HEK293 (cell line): ENCODE measurements around the gene CNPY4.

Source experiments
- CTCF ChIP-seq: fragments of 450-650 bp; formaldehyde crosslinking; IDR thresholded peaks from 2 replicates; pipeline ENCODE4 v1.5.1; 2016; ENCODE audit warnings: missing biosample characterization, missing genetic modification characterization
- ZFP3 ChIP-seq: fragments of 450-650 bp; formaldehyde crosslinking; IDR thresholded peaks from 2 replicates; pipeline ENCODE4 v1.5.1; 2016; ENCODE audit warnings: low read depth, missing biosample characterization, missing genetic modification characterization
- ZNF10 ChIP-seq: fragments of 450-650 bp; formaldehyde crosslinking; IDR thresholded peaks from 2 replicates; pipeline ENCODE4 v1.5.1; 2017; ENCODE audit warnings: missing biosample characterization, missing genetic modification characterization
- ZNF548 ChIP-seq: fragments of 450-650 bp; formaldehyde crosslinking; IDR thresholded peaks from 2 replicates; pipeline ENCODE4 v1.5.1; 2016; ENCODE audit warnings: missing biosample characterization, missing genetic modification characterization
- ZNF549 ChIP-seq: fragments of 450-650 bp; IDR thresholded peaks from 2 replicates; pipeline ENCODE4 v1.5.1; 2018; ENCODE audit warnings: missing biosample characterization, missing genetic modification characterization, mild to moderate bottlenecking, inconsistent platforms, moderate library complexity
- TF ChIP-seq, protein P1 (sequence below): fragments of 450-650 bp; formaldehyde crosslinking; IDR thresholded peaks from 2 replicates; pipeline ENCODE4 v1.5.1; 2017; ENCODE audit warnings: missing biosample characterization, missing genetic modification characterization

DNA sequence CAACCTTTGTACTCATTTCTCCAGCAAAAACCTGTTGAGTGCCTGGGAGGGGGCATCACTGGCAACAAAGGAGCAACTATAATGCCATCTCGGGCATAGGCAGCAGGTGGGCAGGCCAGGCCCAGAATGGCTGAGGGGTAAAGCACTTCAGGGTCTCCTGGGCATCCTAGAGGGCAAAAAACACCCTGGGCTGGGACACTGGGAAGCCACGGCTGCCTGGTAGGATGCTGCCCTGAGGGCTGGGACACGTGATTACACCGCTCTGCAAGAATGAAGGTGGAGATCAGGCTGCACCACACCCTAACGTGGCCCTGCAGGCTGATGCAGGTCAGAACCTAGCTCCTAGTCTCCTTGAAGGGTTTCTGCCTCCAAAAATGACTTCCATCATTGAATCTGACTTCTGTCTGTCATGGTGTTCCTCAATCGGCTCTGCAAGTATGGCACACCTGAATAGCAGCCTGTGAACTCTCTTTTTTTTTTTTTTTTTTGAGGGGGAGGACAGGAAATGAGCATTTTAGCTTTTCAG is 43.6 kb downstream of the CNPY4 start:
- no peak for TF ChIP-seq ZNF10
- TF ChIP-seq ZNF548 (tag by site-specific recombination), result no peak
- no peak for TF ChIP-seq ZFP3 (tag by site-specific recombination)
- TF ChIP-seq CTCF (tag by site-specific recombination), result no peak
- TF ChIP-seq, protein P1, sequence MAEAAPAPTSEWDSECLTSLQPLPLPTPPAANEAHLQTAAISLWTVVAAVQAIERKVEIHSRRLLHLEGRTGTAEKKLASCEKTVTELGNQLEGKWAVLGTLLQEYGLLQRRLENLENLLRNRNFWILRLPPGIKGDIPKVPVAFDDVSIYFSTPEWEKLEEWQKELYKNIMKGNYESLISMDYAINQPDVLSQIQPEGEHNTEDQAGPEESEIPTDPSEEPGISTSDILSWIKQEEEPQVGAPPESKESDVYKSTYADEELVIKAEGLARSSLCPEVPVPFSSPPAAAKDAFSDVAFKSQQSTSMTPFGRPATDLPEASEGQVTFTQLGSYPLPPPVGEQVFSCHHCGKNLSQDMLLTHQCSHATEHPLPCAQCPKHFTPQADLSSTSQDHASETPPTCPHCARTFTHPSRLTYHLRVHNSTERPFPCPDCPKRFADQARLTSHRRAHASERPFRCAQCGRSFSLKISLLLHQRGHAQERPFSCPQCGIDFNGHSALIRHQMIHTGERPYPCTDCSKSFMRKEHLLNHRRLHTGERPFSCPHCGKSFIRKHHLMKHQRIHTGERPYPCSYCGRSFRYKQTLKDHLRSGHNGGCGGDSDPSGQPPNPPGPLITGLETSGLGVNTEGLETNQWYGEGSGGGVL (tag by site-specific recombination), result no peak
- no peak for TF ChIP-seq ZNF549 (tag by site-specific recombination)
